GM23338 (cell line): ENCODE data around the gene MYBL2. TPM values are rescaled to one million over a fixed set of nuclear protein-coding genes. Genes with fewer than 3 reads are reported as not detected.

Experiments used
- ATAC-seq: fragments of 200-7000 bp; cut with Tn5 transposase; 3 replicates; pipeline ENCODE4 v1.9.1; 2020
- DNase-seq: peaks from one replicate; pipeline ENCODE4 v3.0.0-alpha.2; 2015; ENCODE audit warnings: low spot score
- H2AFZ ChIP-seq: fragments of 200-600 bp; sonication (generic); 2 replicates; pipeline ENCODE4 v1.8.0; 2016; ENCODE audit warnings: antibody characterized with exemption, mild to moderate bottlenecking, moderate library complexity
- H3F3A ChIP-seq: fragments of 200-600 bp; sonication (generic); replicated peaks from 2 replicates; pipeline ENCODE4 v1.8.0; 2017; ENCODE audit warnings: antibody characterized with exemption, mixed run types, low read depth
- H3K27ac ChIP-seq: fragments of 200-600 bp; sonication (generic); 2 replicates; pipeline ENCODE4 v1.6.1; 2016; ENCODE audit warnings: low read depth
- H3K27me3 ChIP-seq: fragments of 200-600 bp; sonication (generic); 2 replicates; pipeline ENCODE4 v1.8.0; 2016; ENCODE audit warnings: mild to moderate bottlenecking, mixed run types, moderate library complexity; ENCODE audit not compliant: insufficient read depth
- H3K36me3 ChIP-seq: fragments of 200-600 bp; sonication (generic); 2 replicates; pipeline ENCODE4 v1.8.0; 2016; ENCODE audit warnings: mild to moderate bottlenecking; ENCODE audit not compliant: insufficient read depth
- H3K4me1 ChIP-seq: fragments of 200-600 bp; sonication (generic); 2 replicates; pipeline ENCODE4 v1.8.0; 2016; ENCODE audit warnings: mild to moderate bottlenecking, moderate library complexity; ENCODE audit not compliant: insufficient read depth
- H3K4me2 ChIP-seq: fragments of 200-600 bp; sonication (generic); 2 replicates; pipeline ENCODE4 v1.7.1; 2017; ENCODE audit warnings: mixed run types
- H3K4me3 ChIP-seq: fragments of 200-600 bp; sonication (generic); 2 replicates; pipeline ENCODE4 v1.6.1; 2016; ENCODE audit warnings: mixed run types
- H3K79me2 ChIP-seq: fragments of 200-600 bp; sonication (generic); replicated peaks from 2 replicates; pipeline ENCODE4 v1.8.0; 2017; ENCODE audit warnings: mild to moderate bottlenecking; ENCODE audit not compliant: insufficient read depth
- H3K9me2 ChIP-seq: fragments of 200-600 bp; sonication (generic); 2 replicates; pipeline ENCODE4 v1.8.0; 2017; ENCODE audit not compliant: insufficient read depth
- H4K20me1 ChIP-seq: fragments of 200-600 bp; sonication (generic); replicated peaks from 2 replicates; pipeline ENCODE4 v1.8.0; 2017; ENCODE audit warnings: mild to moderate bottlenecking; ENCODE audit not compliant: insufficient read depth
- H3K27ac Mint-ChIP-seq: 2 replicates; pipeline ENCODE4 v1.8.0; 2020; ENCODE audit warnings: inconsistent platforms, mild to moderate bottlenecking, moderate library complexity, mixed read lengths
- H3K27me3 Mint-ChIP-seq: 3 replicates; pipeline ENCODE4 v1.8.0; 2022; ENCODE audit warnings: low read depth, mild to moderate bottlenecking, moderate library complexity, mixed read lengths, inconsistent platforms; ENCODE audit not compliant: insufficient read depth, poor library complexity
- H3K36me3 Mint-ChIP-seq: 3 replicates; pipeline ENCODE4 v1.8.0; 2021; ENCODE audit warnings: low read depth, mild to moderate bottlenecking, inconsistent platforms, moderate library complexity, mixed read lengths
- H3K4me1 Mint-ChIP-seq: 3 replicates; pipeline ENCODE4 v1.8.0; 2020; ENCODE audit warnings: mild to moderate bottlenecking, inconsistent platforms, mixed read lengths
- H3K4me3 Mint-ChIP-seq: 3 replicates; pipeline ENCODE4 v1.8.0; 2021; ENCODE audit warnings: moderate library complexity, mild to moderate bottlenecking, inconsistent platforms, mixed read lengths
- H3K9me3 Mint-ChIP-seq: 3 replicates; pipeline ENCODE4 v1.8.0; 2020; ENCODE audit warnings: moderate library complexity, mild to moderate bottlenecking, inconsistent platforms, mixed read lengths
- EZH2 ChIP-seq: fragments of 200-600 bp; sonication (generic); IDR thresholded peaks from one replicate; pipeline ENCODE4 v1.8.0; 2017; ENCODE audit warnings: antibody characterized with exemption, mild to moderate bottlenecking, low read depth; ENCODE audit not compliant: unreplicated experiment
- EZH2phosphoT487 ChIP-seq: fragments of 200-600 bp; sonication (generic); IDR thresholded peaks from one replicate; pipeline ENCODE4 v1.8.1; 2018; ENCODE audit warnings: antibody characterized with exemption; ENCODE audit not compliant: unreplicated experiment
- NANOG ChIP-seq: IDR thresholded peaks from 2 replicates; pipeline ENCODE4 v1.6.1; 2016; ENCODE audit warnings: antibody characterized with exemption, borderline replicate concordance
- POLR2AphosphoS5 ChIP-seq: IDR thresholded peaks from 2 replicates; pipeline ENCODE4 v1.6.1; 2016; ENCODE audit warnings: antibody characterized with exemption, low read depth
- STAT1 ChIP-seq: IDR thresholded peaks from one replicate; pipeline ENCODE4 v1.6.1; 2016; ENCODE audit warnings: antibody characterized with exemption; ENCODE audit not compliant: unreplicated experiment
- ZNF114 ChIP-seq: fragments of 250-450 bp; sonication (Bioruptor Pico); IDR thresholded peaks from 2 replicates; pipeline ENCODE4 v1.5.0; 2020; ENCODE audit warnings: mild to moderate bottlenecking, moderate library complexity
- ZNF331 ChIP-seq: fragments of 250-450 bp; sonication (Bioruptor Pico); IDR thresholded peaks from 2 replicates; pipeline ENCODE4 v1.5.0; 2020; ENCODE audit warnings: low read depth, mild to moderate bottlenecking, moderate library complexity
- polyA plus RNA-seq: library from polyadenylated mRNA; unstranded; fragments of >200 nt; fragmentation: Nextera tagmentation; extraction: Ambion mirVana; gene quantifications from 2 replicates; pipeline ENCODE4 v1.2.1, GENCODE V29; 2016
- total RNA-seq: library from RNA; depleted of rRNA; stranded (reverse); fragments of >200 nt; shearing (Covaris generic); gene quantifications from 2 replicates; pipeline ENCODE4 v1.2.3, GENCODE V29; 2014
- TF ChIP-seq, protein P1 (sequence below): fragments of 250-450 bp; sonication (Bioruptor Pico); IDR thresholded peaks from 2 replicates; pipeline ENCODE4 v1.5.0; 2020; ENCODE audit warnings: mild to moderate bottlenecking, moderate library complexity
- TF ChIP-seq, protein P2 (sequence below): IDR thresholded peaks from one replicate; pipeline ENCODE4 v1.6.1; 2018; ENCODE audit warnings: antibody characterized with exemption; ENCODE audit not compliant: unreplicated experiment
- TF ChIP-seq, protein P3 (sequence below): IDR thresholded peaks from 2 replicates; pipeline ENCODE4 v1.6.1; 2016; ENCODE audit warnings: antibody characterized with exemption

Gene MYBL2
- total and polyA plus RNA-seq, 2 experiments from 2014 or later, result 72.3 to 131 TPM

DNA sequence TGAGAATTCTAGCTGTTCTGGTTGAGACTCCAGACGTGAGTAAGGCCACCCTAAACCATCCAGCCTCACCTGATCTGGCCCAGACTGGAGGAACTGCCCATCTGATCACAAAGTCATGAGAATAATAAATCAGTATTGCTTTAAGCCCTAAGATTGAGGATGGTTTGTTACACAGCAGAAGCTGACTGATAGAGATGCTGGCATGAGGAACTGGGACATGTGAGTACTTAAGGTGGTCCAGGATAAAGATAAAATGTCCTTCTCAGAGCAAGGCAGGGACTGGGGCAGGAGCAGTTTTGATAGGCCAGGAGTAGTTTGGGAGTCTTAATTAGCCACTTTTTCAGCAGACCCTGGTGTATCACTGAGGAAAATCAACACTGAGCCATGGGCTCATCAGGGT lies 53.1 kb downstream of the MYBL2 start:
- H3K36me3 ChIP-seq, result no peaks in the 10 kb centered on the region
- Mint-ChIP-seq H3K4me3 (no peak overlapping the region), H3K27me3 (peaks cover 6% of the 10 kb centered on the region), H3K27ac (no peak overlapping the region), H3K9me3 (no peaks in the 10 kb centered on the region; the same call in 2 of the 3 replicates), H3K4me1 (peaks cover 7% of the 10 kb centered on the region; the same call in 1 of the 3 replicates), H3K36me3 (peaks cover 26% of the 10 kb centered on the region)
- no peaks in the 10 kb centered on the region; the same call in 1 of the 2 replicates for H3K4me1 ChIP-seq
- no peaks in the 10 kb centered on the region for H3K9me2 ChIP-seq
- H3K4me2 ChIP-seq, result no peak overlapping the region
- no peaks in the 10 kb centered on the region; the same call in 1 of the 2 replicates for H4K20me1 ChIP-seq
- H3F3A ChIP-seq, result no peaks in the 10 kb centered on the region
- H3K27ac ChIP-seq, result no peak overlapping the region
- TF ChIP-seq STAT1, result no peak
- TF ChIP-seq EZH2, result no peak
- no peak for TF ChIP-seq EZH2phosphoT487
- no peak for TF ChIP-seq ZNF114 (CRISPR knock-in tag)
- TF ChIP-seq POLR2AphosphoS5, result no peak
- TF ChIP-seq, protein P1, sequence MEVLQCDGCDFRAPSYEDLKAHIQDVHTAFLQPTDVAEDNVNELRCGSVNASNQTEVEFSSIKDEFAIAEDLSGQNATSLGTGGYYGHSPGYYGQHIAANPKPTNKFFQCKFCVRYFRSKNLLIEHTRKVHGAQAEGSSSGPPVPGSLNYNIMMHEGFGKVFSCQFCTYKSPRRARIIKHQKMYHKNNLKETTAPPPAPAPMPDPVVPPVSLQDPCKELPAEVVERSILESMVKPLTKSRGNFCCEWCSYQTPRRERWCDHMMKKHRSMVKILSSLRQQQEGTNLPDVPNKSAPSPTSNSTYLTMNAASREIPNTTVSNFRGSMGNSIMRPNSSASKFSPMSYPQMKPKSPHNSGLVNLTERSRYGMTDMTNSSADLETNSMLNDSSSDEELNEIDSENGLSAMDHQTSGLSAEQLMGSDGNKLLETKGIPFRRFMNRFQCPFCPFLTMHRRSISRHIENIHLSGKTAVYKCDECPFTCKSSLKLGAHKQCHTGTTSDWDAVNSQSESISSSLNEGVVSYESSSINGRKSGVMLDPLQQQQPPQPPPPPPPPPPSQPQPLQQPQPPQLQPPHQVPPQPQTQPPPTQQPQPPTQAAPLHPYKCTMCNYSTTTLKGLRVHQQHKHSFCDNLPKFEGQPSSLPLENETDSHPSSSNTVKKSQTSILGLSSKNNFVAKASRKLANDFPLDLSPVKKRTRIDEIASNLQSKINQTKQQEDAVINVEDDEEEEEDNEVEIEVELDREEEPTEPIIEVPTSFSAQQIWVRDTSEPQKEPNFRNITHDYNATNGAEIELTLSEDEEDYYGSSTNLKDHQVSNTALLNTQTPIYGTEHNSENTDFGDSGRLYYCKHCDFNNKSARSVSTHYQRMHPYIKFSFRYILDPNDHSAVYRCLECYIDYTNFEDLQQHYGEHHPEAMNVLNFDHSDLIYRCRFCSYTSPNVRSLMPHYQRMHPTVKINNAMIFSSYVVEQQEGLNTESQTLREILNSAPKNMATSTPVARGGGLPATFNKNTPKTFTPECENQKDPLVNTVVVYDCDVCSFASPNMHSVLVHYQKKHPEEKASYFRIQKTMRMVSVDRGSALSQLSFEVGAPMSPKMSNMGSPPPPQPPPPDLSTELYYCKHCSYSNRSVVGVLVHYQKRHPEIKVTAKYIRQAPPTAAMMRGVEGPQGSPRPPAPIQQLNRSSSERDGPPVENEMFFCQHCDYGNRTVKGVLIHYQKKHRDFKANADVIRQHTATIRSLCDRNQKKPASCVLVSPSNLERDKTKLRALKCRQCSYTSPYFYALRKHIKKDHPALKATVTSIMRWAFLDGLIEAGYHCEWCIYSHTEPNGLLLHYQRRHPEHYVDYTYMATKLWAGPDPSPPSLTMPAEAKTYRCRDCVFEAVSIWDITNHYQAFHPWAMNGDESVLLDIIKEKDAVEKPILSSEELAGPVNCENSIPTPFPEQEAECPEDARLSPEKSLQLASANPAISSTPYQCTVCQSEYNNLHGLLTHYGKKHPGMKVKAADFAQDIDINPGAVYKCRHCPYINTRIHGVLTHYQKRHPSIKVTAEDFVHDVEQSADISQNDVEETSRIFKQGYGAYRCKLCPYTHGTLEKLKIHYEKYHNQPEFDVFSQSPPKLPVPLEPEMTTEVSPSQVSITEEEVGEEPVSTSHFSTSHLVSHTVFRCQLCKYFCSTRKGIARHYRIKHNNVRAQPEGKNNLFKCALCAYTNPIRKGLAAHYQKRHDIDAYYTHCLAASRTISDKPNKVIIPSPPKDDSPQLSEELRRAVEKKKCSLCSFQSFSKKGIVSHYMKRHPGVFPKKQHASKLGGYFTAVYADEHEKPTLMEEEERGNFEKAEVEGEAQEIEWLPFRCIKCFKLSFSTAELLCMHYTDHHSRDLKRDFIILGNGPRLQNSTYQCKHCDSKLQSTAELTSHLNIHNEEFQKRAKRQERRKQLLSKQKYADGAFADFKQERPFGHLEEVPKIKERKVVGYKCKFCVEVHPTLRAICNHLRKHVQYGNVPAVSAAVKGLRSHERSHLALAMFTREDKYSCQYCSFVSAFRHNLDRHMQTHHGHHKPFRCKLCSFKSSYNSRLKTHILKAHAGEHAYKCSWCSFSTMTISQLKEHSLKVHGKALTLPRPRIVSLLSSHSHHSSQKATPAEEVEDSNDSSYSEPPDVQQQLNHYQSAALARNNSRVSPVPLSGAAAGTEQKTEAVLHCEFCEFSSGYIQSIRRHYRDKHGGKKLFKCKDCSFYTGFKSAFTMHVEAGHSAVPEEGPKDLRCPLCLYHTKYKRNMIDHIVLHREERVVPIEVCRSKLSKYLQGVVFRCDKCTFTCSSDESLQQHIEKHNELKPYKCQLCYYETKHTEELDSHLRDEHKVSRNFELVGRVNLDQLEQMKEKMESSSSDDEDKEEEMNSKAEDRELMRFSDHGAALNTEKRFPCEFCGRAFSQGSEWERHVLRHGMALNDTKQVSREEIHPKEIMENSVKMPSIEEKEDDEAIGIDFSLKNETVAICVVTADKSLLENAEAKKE, result no peak
- TF ChIP-seq, protein P2, sequence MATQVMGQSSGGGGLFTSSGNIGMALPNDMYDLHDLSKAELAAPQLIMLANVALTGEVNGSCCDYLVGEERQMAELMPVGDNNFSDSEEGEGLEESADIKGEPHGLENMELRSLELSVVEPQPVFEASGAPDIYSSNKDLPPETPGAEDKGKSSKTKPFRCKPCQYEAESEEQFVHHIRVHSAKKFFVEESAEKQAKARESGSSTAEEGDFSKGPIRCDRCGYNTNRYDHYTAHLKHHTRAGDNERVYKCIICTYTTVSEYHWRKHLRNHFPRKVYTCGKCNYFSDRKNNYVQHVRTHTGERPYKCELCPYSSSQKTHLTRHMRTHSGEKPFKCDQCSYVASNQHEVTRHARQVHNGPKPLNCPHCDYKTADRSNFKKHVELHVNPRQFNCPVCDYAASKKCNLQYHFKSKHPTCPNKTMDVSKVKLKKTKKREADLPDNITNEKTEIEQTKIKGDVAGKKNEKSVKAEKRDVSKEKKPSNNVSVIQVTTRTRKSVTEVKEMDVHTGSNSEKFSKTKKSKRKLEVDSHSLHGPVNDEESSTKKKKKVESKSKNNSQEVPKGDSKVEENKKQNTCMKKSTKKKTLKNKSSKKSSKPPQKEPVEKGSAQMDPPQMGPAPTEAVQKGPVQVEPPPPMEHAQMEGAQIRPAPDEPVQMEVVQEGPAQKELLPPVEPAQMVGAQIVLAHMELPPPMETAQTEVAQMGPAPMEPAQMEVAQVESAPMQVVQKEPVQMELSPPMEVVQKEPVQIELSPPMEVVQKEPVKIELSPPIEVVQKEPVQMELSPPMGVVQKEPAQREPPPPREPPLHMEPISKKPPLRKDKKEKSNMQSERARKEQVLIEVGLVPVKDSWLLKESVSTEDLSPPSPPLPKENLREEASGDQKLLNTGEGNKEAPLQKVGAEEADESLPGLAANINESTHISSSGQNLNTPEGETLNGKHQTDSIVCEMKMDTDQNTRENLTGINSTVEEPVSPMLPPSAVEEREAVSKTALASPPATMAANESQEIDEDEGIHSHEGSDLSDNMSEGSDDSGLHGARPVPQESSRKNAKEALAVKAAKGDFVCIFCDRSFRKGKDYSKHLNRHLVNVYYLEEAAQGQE, result no peak
- TF ChIP-seq ZNF331 (CRISPR knock-in tag), result no peak
- TF ChIP-seq, protein P3, sequence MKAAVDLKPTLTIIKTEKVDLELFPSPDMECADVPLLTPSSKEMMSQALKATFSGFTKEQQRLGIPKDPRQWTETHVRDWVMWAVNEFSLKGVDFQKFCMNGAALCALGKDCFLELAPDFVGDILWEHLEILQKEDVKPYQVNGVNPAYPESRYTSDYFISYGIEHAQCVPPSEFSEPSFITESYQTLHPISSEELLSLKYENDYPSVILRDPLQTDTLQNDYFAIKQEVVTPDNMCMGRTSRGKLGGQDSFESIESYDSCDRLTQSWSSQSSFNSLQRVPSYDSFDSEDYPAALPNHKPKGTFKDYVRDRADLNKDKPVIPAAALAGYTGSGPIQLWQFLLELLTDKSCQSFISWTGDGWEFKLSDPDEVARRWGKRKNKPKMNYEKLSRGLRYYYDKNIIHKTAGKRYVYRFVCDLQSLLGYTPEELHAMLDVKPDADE, result no peak
- TF ChIP-seq NANOG, result no peak
- DNase-seq (no peak), ATAC-seq (no peak)
- no peaks in the 10 kb centered on the region for H3K27me3 ChIP-seq
- no peaks in the 10 kb centered on the region for H3K79me2 ChIP-seq
- no peak overlapping the region for H2AFZ ChIP-seq
- H3K4me3 ChIP-seq, result no peak overlapping the region
